ENCODE data around the gene PIEZO2. TPM values are rescaled to one million over a fixed set of nuclear protein-coding genes. Genes with fewer than 3 reads are reported as not detected.

The PIEZO2 gene
- total and polyA plus RNA-seq, 12 donors = 0.07 to 1.4 (median 0.25) TPM; not detected in 1

DNA sequence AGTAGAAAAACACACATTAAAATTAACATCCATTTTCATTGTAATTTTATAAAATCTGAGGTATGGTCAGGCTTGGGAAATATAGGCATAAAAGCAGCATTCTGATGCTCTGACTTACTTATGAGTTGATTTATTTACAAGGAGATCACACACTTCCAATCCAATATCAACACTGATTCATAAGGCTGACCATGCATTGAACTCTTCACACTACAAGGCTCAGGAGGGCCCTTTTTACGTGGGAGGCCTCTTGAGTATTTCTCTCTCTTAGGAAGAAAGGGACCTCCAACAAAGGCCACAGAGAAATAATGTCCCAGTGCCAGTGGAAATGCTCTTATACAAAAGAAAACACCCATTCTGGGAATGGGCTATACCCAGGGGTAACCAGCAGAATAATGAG, 400.7 kb downstream of the PIEZO2 start:
- WGBS, 2 donors = 85 to 88% methylated on average over 1 of the region's 1 CpG
- Histone ChIP-seq H3K4me3 (no peak overlapping the region), H3K4me1 (no peaks in the 10 kb centered on the region), H3K27ac (no peak overlapping the region), H3K27me3 (peaks cover 0 to 14% (median 0%) of the 10 kb centered on the region in 7 donors), H3K9me3 (no peaks in the 10 kb centered on the region), H3K36me3 (no peaks in the 10 kb centered on the region)
- DNase-seq = no peak
- intact Hi-C loops (cut with DNase I) = no loop called here
- no peak for ATAC-seq
- TF ChIP-seq, protein P1, sequence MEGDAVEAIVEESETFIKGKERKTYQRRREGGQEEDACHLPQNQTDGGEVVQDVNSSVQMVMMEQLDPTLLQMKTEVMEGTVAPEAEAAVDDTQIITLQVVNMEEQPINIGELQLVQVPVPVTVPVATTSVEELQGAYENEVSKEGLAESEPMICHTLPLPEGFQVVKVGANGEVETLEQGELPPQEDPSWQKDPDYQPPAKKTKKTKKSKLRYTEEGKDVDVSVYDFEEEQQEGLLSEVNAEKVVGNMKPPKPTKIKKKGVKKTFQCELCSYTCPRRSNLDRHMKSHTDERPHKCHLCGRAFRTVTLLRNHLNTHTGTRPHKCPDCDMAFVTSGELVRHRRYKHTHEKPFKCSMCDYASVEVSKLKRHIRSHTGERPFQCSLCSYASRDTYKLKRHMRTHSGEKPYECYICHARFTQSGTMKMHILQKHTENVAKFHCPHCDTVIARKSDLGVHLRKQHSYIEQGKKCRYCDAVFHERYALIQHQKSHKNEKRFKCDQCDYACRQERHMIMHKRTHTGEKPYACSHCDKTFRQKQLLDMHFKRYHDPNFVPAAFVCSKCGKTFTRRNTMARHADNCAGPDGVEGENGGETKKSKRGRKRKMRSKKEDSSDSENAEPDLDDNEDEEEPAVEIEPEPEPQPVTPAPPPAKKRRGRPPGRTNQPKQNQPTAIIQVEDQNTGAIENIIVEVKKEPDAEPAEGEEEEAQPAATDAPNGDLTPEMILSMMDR (IDR thresholded peaks at IDR 0.05) = no peak

DNA sequence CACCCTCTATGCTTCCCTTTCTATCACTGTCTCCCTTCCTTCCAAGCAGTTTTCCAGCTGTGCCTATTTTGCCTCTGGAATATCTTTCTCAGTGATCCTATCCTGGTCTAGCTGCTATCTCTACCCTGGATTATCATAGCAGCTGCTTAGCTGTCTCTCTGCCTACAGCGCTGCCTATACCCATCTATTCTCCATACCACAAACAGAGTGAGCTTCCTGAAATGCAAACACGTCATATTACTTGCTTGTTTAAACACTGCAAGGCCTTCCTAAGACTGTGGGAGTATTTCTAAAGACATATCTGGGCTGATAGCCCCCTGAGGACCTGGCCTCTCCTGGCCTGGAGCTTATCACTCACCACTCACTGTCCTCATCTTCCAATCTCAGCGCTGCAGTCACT, 403.4 kb downstream of the PIEZO2 start:
- Histone ChIP-seq H3K27ac (no peak overlapping the region), H3K27me3 (peaks cover 0 to 9% (median 0%) of the 10 kb centered on the region in 7 donors), H3K36me3 (no peaks in the 10 kb centered on the region), H3K4me3 (no peak overlapping the region), H3K9me3 (no peaks in the 10 kb centered on the region), H3K4me1 (no peaks in the 10 kb centered on the region)
- TF ChIP-seq, protein P1 (IDR thresholded peaks at IDR 0.05) = no peak
- intact Hi-C loops (cut with DNase I) = no loop called here
- no peak for DNase-seq
- no peak for ATAC-seq
- 54% methylated on average over 3 of the region's 3 CpGs for WGBS, 2 donors

DNA sequence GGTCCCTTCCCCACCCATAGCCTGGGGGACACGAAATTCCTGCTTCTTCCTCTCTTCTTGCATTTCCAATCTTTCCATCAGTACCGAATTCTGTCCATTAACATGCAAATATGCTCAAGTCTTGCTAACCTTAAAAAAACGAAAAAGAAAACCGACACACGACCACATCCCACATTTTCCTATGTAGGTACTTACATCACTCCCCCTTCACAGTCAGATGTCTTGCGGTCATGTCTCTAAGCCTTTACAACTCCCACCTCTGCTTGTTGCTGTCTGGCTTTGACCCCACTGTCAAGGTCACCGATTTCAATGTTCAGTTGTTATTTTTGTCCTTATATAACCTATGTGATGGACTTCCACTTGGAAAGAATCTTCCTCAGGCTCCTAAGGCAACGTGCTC, 404.1 kb downstream of the PIEZO2 start:
- Histone ChIP-seq H3K4me1 (no peaks in the 10 kb centered on the region), H3K9me3 (no peaks in the 10 kb centered on the region), H3K36me3 (no peaks in the 10 kb centered on the region), H3K4me3 (no peak overlapping the region), H3K27me3 (peaks cover 0 to 9% (median 0%) of the 10 kb centered on the region in 7 donors), H3K27ac (no peak overlapping the region)
- ATAC-seq = no peak
- WGBS, 2 donors = 78 to 84% methylated on average over 8 of the region's 8 CpGs
- DNase-seq = no peak
- intact Hi-C loops (cut with DNase I) = no loop called here
- TF ChIP-seq, protein P1 (IDR thresholded peaks at IDR 0.05) = no peak

DNA sequence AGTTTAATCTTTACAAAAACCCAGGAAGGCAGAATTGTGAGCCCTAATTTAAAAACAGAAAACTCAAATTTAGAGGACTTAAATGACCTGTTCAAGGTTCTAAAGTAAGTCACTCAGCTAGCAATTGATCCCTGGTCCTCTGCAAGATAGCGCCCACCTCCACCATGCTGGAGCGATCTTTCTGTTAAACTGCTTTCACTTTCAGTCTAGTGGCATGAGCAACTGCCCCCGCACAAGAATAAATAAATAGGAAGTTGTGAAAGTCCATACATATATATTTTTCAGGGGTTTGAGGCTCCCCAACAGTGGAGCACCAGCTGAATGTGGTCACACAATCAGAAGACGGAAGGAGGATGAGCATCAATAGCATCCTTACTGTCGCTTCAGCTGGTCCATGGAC, 405.6 kb downstream of the PIEZO2 start:
- intact Hi-C loops (cut with DNase I) = no loop called here
- Histone ChIP-seq H3K4me1 (no peaks in the 10 kb centered on the region), H3K4me3 (no peak overlapping the region), H3K27me3 (peaks cover 0 to 9% (median 0%) of the 10 kb centered on the region in 7 donors), H3K27ac (no peak overlapping the region), H3K9me3 (no peaks in the 10 kb centered on the region), H3K36me3 (no peaks in the 10 kb centered on the region)
- ATAC-seq (no peak), DNase-seq (no peak)
- TF ChIP-seq, protein P1 (IDR thresholded peaks at IDR 0.05) = no peak
- 85% methylated on average over 5 of the region's 5 CpGs for WGBS, 2 donors
